ENCODE measurements around the gene FHAD1.

Gene FHAD1

DNA sequence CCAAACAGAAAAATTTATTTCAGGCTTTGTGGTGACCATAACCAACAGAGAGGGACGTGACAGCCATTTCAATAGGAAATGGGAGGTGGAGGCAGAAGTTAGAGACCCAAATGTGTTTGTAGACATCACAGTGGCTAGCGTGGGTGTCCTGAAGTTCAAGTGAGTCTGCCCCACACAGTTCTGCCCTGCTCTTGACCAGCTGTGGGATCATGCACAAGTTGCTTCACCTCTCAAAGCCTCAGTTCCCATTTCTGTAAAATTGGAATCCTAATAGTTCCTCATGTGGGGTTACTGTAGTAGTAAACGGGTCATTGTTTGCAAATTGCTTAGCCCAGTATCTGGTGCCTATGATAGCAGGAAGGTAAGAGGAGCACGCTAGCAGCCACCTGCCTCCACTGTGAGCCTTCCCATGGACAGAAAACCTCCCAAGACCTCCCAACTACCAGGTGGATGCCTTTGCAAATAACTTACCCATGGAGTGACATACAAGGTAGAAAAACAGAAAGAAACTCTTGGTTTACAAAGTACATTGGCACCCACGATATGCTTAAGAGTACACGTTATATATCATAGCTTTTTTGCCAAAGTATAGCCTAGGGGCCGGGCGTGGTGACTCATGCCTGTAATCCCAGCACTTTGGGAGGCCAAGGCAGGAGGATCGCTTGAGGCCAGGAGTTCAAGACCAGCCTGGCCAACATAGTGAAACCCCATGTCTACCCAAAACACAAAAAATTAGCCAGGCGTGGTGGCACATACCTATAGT lies 29.1 kb downstream of the FHAD1 start:
- H3K9ac ChIP-seq (ENCODE audit: low read length) = no peak overlapping the region
- H4K91ac ChIP-seq (ENCODE audit: low read length) = no peak overlapping the region
- H2BK120ac ChIP-seq (ENCODE audit: low read depth, low read length) = no peak overlapping the region
- H2BK5ac ChIP-seq (ENCODE audit: low read depth, low read length, poor library complexity, severe bottlenecking) = no peak overlapping the region
- no peaks in the 10 kb centered on the region for H3K36me3 ChIP-seq (ENCODE audit: control insufficient read depth in 1 of 2, insufficient read depth in 2 of 2, low read depth in 1 of 2, low read length in 2 of 2)
- no peak overlapping the region for H2AFZ ChIP-seq (ENCODE audit: low read depth, low read length)
- no peak overlapping the region for H3K14ac ChIP-seq (ENCODE audit: low read length in 2 of 2)
- H2BK15ac ChIP-seq (ENCODE audit: low read depth, poor library complexity, severe bottlenecking) = no peak overlapping the region
- 89% methylated on average over 10 of the region's 10 CpGs for WGBS
- no peak overlapping the region for H3K27ac ChIP-seq (ENCODE audit: low read length, poor library complexity, severe bottlenecking)
- H2AK5ac ChIP-seq (ENCODE audit: low read length, severe bottlenecking) = no peak overlapping the region
- no peak for DNase-seq
- H3K4me3 ChIP-seq (ENCODE audit: insufficient read depth in 1 of 2, low read depth in 1 of 2, low read length in 2 of 2) = no peak overlapping the region
- no peaks in the 10 kb centered on the region for H3K9me3 ChIP-seq (ENCODE audit: control insufficient read depth, low read length)
- H3K79me1 ChIP-seq (replicated peaks; ENCODE audit: low read length, poor library complexity, severe bottlenecking) = no peaks in the 10 kb centered on the region
- H3K18ac ChIP-seq (ENCODE audit: low read depth in 1 of 2, low read length in 2 of 2) = no peak overlapping the region
- no peak overlapping the region for H2BK12ac ChIP-seq (ENCODE audit: low read length in 2 of 2)
- H3K23ac ChIP-seq (ENCODE audit: low read length in 2 of 2) = no peak overlapping the region
- no peak overlapping the region for H4K8ac ChIP-seq (ENCODE audit: low read length)
- H3K27me3 ChIP-seq (ENCODE audit: control insufficient read depth in 1 of 2, insufficient read depth in 1 of 2, low read length in 2 of 2) = peaks cover 22 to 75% of the 10 kb centered on the region in 2 experiments
- H3K4ac ChIP-seq (ENCODE audit: low read depth in 1 of 2, low read length in 2 of 2) = no peak overlapping the region
- H3K4me1 ChIP-seq (ENCODE audit: control insufficient read depth, insufficient read depth, low read depth, low read length) = peaks cover 3% of the 10 kb centered on the region
- no peak overlapping the region for H3K4me2 ChIP-seq (ENCODE audit: low read length, poor library complexity, severe bottlenecking)

DNA sequence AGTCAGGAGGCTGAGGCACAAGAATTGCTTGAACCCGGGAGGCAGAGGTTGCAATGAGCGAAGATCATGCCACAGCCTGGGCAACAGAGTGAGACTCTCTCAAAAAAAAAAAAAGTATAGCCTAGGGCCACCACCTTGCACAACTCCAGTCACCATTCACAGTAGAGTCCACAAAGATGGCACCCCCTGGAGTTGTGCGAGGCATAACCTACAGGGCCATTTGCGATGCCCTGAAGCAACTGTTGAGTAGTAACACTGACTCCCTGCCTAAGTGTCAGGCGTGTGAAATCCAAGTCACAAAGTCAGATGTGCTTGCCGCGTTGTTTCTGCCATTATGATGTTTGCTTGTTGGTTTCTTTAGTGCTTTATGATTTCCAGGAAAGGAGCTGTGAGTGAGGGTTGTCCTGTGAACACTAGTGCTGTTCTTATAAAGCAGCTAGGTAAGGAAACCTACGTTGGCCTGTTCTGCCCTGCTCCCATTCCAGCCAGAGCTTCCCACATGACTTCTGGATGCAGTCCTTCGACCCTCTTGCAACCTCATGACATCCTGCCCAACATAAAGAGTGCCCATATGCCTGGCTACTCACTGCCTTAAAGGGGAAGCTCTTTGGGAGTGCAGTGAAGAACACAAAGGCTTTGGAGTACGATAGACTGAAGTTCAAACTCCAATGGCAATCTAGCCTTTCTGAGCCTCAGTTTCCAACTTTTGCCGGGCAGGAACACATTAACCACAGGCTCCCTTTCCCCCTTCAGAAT lies 29.8 kb downstream of the FHAD1 start:
- Histone ChIP-seq H3K9me3 (ENCODE audit: control insufficient read depth, low read length) (no peaks in the 10 kb centered on the region), H3K79me1 (replicated peaks; ENCODE audit: low read length, poor library complexity, severe bottlenecking) (no peaks in the 10 kb centered on the region), H3K18ac (ENCODE audit: low read depth in 1 of 2, low read length in 2 of 2) (no peak overlapping the region), H3K27ac (ENCODE audit: low read length, poor library complexity, severe bottlenecking) (no peak overlapping the region), H3K4me3 (ENCODE audit: insufficient read depth in 1 of 2, low read depth in 1 of 2, low read length in 2 of 2) (no peak overlapping the region), H3K27me3 (ENCODE audit: control insufficient read depth in 1 of 2, insufficient read depth in 1 of 2, low read length in 2 of 2) (peaks cover 22 to 75% of the 10 kb centered on the region in 2 experiments), H2BK12ac (ENCODE audit: low read length in 2 of 2) (no peak overlapping the region), H3K23ac (ENCODE audit: low read length in 2 of 2) (no peak overlapping the region), H3K4ac (ENCODE audit: low read depth in 1 of 2, low read length in 2 of 2) (no peak overlapping the region), H2AFZ (ENCODE audit: low read depth, low read length) (no peak overlapping the region), H4K91ac (ENCODE audit: low read length) (no peak overlapping the region), H2BK15ac (ENCODE audit: low read depth, poor library complexity, severe bottlenecking) (no peak overlapping the region), H4K8ac (ENCODE audit: low read length) (no peak overlapping the region), H2AK5ac (ENCODE audit: low read length, severe bottlenecking) (no peak overlapping the region), H3K4me2 (ENCODE audit: low read length, poor library complexity, severe bottlenecking) (no peak overlapping the region), H3K9ac (ENCODE audit: low read length) (no peak overlapping the region), H3K14ac (ENCODE audit: low read length in 2 of 2) (no peak overlapping the region), H3K4me1 (ENCODE audit: control insufficient read depth, insufficient read depth, low read depth, low read length) (peaks cover 3% of the 10 kb centered on the region), H2BK120ac (ENCODE audit: low read depth, low read length) (no peak overlapping the region), H3K36me3 (ENCODE audit: control insufficient read depth in 1 of 2, insufficient read depth in 2 of 2, low read depth in 1 of 2, low read length in 2 of 2) (no peaks in the 10 kb centered on the region), H2BK5ac (ENCODE audit: low read depth, low read length, poor library complexity, severe bottlenecking) (no peak overlapping the region)
- WGBS = 83% methylated on average over 11 of the region's 11 CpGs
- DNase-seq = no peak

DNA sequence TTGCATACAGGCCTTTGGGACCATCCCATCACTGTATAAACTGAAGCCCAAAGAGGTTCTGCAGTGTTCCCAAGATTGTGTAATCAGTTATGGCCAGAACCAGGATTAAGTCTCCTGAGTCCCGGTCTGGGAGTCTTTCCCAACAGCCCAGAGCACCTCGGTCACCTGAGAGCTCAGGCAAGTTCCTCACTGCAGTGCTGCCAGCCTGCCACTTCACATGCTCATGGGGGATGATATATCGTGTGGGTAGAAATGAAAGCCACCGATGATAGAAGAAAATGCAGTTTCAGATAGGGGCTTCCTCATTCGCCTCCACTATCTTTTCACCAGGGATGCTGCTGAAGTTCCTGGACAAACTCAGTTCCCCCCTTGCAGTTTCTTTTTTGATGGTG lies 30.4 kb downstream of the FHAD1 start:
- H3K4ac ChIP-seq (ENCODE audit: low read depth in 1 of 2, low read length in 2 of 2) = no peak overlapping the region
- no peak overlapping the region for H4K8ac ChIP-seq (ENCODE audit: low read length)
- H2AK5ac ChIP-seq (ENCODE audit: low read length, severe bottlenecking) = no peak overlapping the region
- H3K23ac ChIP-seq (ENCODE audit: low read length in 2 of 2) = no peak overlapping the region
- no peaks in the 10 kb centered on the region for H3K9me3 ChIP-seq (ENCODE audit: control insufficient read depth, low read length)
- H3K4me3 ChIP-seq (ENCODE audit: insufficient read depth in 1 of 2, low read depth in 1 of 2, low read length in 2 of 2) = no peak overlapping the region
- H3K14ac ChIP-seq (ENCODE audit: low read length in 2 of 2) = no peak overlapping the region
- H2BK15ac ChIP-seq (ENCODE audit: low read depth, poor library complexity, severe bottlenecking) = no peak overlapping the region
- H2BK12ac ChIP-seq (ENCODE audit: low read length in 2 of 2) = no peak overlapping the region
- no peaks in the 10 kb centered on the region for H3K36me3 ChIP-seq (ENCODE audit: control insufficient read depth in 1 of 2, insufficient read depth in 2 of 2, low read depth in 1 of 2, low read length in 2 of 2)
- H3K4me1 ChIP-seq (ENCODE audit: control insufficient read depth, insufficient read depth, low read depth, low read length) = peaks cover under 1% of the 10 kb centered on the region
- no peak overlapping the region for H3K9ac ChIP-seq (ENCODE audit: low read length)
- H2AFZ ChIP-seq (ENCODE audit: low read depth, low read length) = no peak overlapping the region
- no peak overlapping the region for H4K91ac ChIP-seq (ENCODE audit: low read length)
- no peak overlapping the region for H2BK120ac ChIP-seq (ENCODE audit: low read depth, low read length)
- H3K4me2 ChIP-seq (ENCODE audit: low read length, poor library complexity, severe bottlenecking) = no peak overlapping the region
- H3K79me1 ChIP-seq (replicated peaks; ENCODE audit: low read length, poor library complexity, severe bottlenecking) = no peaks in the 10 kb centered on the region
- 93% methylated on average over 5 of the region's 5 CpGs for WGBS
- DNase-seq = no peak
- no peak overlapping the region for H2BK5ac ChIP-seq (ENCODE audit: low read depth, low read length, poor library complexity, severe bottlenecking)
- H3K27ac ChIP-seq (ENCODE audit: low read length, poor library complexity, severe bottlenecking) = no peak overlapping the region
- H3K27me3 ChIP-seq (ENCODE audit: control insufficient read depth in 1 of 2, insufficient read depth in 1 of 2, low read length in 2 of 2) = peaks cover 22 to 70% of the 10 kb centered on the region in 2 experiments
- no peak overlapping the region for H3K18ac ChIP-seq (ENCODE audit: low read depth in 1 of 2, low read length in 2 of 2)

DNA sequence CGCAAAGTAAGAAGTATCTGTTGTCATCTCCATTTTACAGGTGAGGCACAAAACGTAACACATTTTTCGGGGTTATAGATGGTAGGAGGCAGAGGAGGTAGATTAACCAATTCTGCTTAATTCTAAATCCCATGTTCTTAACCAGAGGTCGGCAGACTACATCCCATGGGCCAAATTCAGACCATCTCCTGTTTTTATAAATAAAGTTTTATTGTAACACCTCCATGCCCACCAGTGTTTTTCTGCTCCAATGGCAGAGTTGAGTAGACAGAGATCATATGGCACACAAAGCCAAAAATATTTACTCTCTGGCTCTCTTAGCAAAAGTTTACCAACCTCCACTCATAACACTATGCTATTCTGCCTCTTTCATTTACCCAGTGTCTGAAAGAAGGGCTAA lies 30.9 kb downstream of the FHAD1 start:
- Histone ChIP-seq H3K18ac (ENCODE audit: low read depth in 1 of 2, low read length in 2 of 2) (no peak overlapping the region), H2AK5ac (ENCODE audit: low read length, severe bottlenecking) (no peak overlapping the region), H2BK5ac (ENCODE audit: low read depth, low read length, poor library complexity, severe bottlenecking) (no peak overlapping the region), H4K91ac (ENCODE audit: low read length) (no peak overlapping the region), H3K4ac (ENCODE audit: low read depth in 1 of 2, low read length in 2 of 2) (no peak overlapping the region), H3K23ac (ENCODE audit: low read length in 2 of 2) (no peak overlapping the region), H2BK12ac (ENCODE audit: low read length in 2 of 2) (no peak overlapping the region), H3K9me3 (ENCODE audit: control insufficient read depth, low read length) (no peaks in the 10 kb centered on the region), H3K4me2 (ENCODE audit: low read length, poor library complexity, severe bottlenecking) (no peak overlapping the region), H2BK15ac (ENCODE audit: low read depth, poor library complexity, severe bottlenecking) (no peak overlapping the region), H2BK120ac (ENCODE audit: low read depth, low read length) (no peak overlapping the region), H3K9ac (ENCODE audit: low read length) (no peak overlapping the region), H3K27me3 (ENCODE audit: control insufficient read depth in 1 of 2, insufficient read depth in 1 of 2, low read length in 2 of 2) (peaks cover 22 to 70% of the 10 kb centered on the region in 2 experiments), H4K8ac (ENCODE audit: low read length) (no peak overlapping the region), H3K36me3 (ENCODE audit: control insufficient read depth in 1 of 2, insufficient read depth in 2 of 2, low read depth in 1 of 2, low read length in 2 of 2) (no peaks in the 10 kb centered on the region), H3K4me1 (ENCODE audit: control insufficient read depth, insufficient read depth, low read depth, low read length) (peaks cover 1% of the 10 kb centered on the region), H3K4me3 (ENCODE audit: insufficient read depth in 1 of 2, low read depth in 1 of 2, low read length in 2 of 2) (no peak overlapping the region), H3K27ac (ENCODE audit: low read length, poor library complexity, severe bottlenecking) (no peak overlapping the region), H3K79me1 (replicated peaks; ENCODE audit: low read length, poor library complexity, severe bottlenecking) (no peaks in the 10 kb centered on the region), H2AFZ (ENCODE audit: low read depth, low read length) (no peak overlapping the region), H3K14ac (ENCODE audit: low read length in 2 of 2) (no peak overlapping the region)
- no peak for DNase-seq
- 99% methylated on average over 4 of the region's 4 CpGs for WGBS

Measured in mesenchymal stem cell (in vitro differentiated cells and primary cell).